Stimulated activated CD8-positive, alpha-beta memory T cell treated with anti-CD3 and anti-CD28 coated beads, Interleukin-12 subunit alpha, Interleukin-12 subunit beta, amount 100 ng/mL, for 1 hour (primary cell): ENCODE results near the gene FZD10.

Source experiments
- DNase-seq: peaks from one replicate; pipeline ENCODE4 v3.0.0-alpha.2; 2020; ENCODE audit warnings: low read depth

FZD10 gene

DNA sequence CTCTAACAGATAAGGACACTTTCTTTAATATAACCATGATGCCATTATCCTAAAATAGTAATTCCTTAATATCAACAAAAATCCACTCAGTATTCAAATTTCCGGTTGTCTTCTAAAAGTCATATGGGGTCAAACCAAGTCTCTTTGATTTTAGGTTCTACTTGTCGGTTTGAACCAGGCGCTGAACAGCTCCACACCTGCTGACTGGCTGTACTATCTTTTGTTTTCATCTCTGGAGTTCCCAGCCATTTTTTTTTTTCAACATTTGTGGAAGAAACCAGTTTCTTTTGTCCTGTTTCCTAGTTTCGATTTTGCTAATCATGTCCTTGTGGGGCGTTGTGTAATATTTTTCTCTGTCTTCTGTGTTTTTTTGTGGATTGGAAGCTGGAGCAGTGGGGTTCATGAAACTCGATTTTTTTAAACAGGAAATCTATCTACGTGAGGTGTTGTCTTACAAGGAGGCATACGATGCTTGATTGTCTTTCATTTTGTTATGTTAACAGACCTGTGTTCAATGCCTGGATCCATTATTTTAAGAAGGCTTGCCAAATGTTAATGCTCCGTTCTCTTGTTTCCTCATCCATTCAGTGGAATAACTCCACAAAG lies 50.2 kb downstream of the FZD10 start:
- DNase-seq = no peak

DNA sequence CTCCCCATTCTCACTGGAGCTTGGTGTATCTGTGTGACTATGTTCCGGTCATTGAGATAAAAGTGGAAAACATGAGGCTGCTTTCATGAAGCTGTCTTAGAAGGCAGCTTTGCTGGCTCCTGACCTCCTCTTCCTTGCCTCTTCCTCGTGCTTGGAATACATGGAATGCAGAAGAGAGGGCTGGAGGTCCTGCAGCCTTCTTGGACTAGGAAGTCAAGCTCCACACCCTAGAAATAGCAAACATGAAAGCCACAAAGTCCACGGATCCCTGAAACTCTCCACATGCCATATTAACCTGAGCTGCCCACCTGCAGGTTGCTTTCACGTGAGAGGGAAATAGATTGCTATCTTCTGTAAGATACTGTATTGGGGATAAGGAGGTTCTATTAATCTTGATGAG lies 51.0 kb downstream of the FZD10 start:
- DNase-seq = no peak

DNA sequence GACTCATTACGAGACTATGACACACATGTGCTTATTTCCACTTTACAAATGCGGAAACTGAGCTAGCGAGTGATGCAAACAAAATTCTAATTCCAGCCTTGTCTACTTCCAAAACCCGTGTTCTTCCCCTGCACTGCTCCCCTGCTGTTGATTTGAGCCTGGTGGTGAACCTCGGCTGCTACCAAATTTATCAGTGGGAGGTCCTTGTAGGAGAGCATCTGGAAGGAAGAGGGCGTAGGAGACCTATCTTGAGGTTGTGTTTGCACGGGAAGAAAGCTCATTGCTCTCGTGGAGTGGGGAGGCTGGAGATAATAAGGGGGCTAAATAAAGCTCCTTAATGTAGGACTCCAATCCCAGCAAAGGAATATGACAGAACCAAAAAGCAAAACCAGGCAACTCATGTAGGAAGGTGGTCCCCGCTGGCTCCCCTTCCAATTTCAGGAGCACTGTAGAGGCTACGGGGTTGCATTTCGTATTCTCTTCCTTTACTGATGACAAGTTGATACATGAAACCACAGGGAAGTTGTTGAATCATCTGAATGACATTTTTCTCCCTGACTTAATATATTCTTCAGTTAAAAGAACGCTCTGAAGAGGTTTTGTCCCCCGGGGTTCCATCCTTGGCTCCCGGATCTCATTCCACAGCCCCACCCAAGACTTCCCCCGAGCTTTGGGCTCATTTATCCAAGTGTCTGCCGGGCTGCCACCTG lies 52.6 kb downstream of the FZD10 start:
- DNase-seq = no peak
